Left kidney (tissue), 1 donor: ENCODE results near the gene RNF212. TPM values are rescaled to one million over a fixed set of nuclear protein-coding genes. Genes with fewer than 3 reads are reported as not detected.

Source experiments
- polyA plus RNA-seq: library from polyadenylated mRNA; unstranded; fragments of 120-200 nt; gene quantifications from one replicate; pipeline ENCODE4 v1.2.1, GENCODE V29; 2013; ENCODE audit not compliant: insufficient read length

The RNF212 gene
- polyA plus RNA-seq, 1 donor, result 17.9 TPM

Other genes with a start within 250 kb of the RNF212 start
- 68.8 TPM for gene GAK, start 181.2 kb downstream of the RNF212 start, polyA plus RNA-seq
- gene TMEM175, start 181.1 kb downstream of the RNF212 start, polyA plus RNA-seq, result 25.5 TPM
- gene DGKQ, start 140.0 kb downstream of the RNF212 start, polyA plus RNA-seq, result 5.8 TPM
- 8.9 TPM for gene IDUA, start 126.5 kb downstream of the RNF212 start, polyA plus RNA-seq
- gene SLC26A1, start 120.2 kb downstream of the RNF212 start, polyA plus RNA-seq, result 10.0 TPM
- 33.1 TPM for gene FGFRL1, start 101.9 kb downstream of the RNF212 start, polyA plus RNA-seq
- gene SPON2, start 59.0 kb upstream of the RNF212 start, polyA plus RNA-seq, result 10.8 TPM
- gene CTBP1, start 135.6 kb upstream of the RNF212 start, polyA plus RNA-seq, result 112 TPM
- 62.7 TPM for gene MAEA, start 176.3 kb upstream of the RNF212 start, polyA plus RNA-seq
- gene UVSSA, start 233.6 kb upstream of the RNF212 start, polyA plus RNA-seq, result 16.2 TPM